ENCODE results near the gene THYN1.

THYN1 gene

GRCh38 chr11:134246100-134246499 is 7.1 kb downstream of the THYN1 start:
- 90% methylated on average over 11 of the region's 11 CpGs for WGBS
- H3K9me3 ChIP-seq (ENCODE audit: insufficient read depth, low read depth, low read length): no peaks in the 10 kb centered on the region

GRCh38 chr11:134245434-134245833 is 7.7 kb downstream of the THYN1 start:
- Histone ChIP-seq H3K9ac (ENCODE audit: low read depth, low read length) (no peak overlapping the region), H3K27me3 (ENCODE audit: insufficient read depth, low read length) (no peaks in the 10 kb centered on the region), H3K4me3 (ENCODE audit: low read length) (no peak overlapping the region), H3K27ac (ENCODE audit: low read depth, low read length) (no peak overlapping the region), H3K4me1 (ENCODE audit: insufficient read depth, low read length) (no peaks in the 10 kb centered on the region), H3K36me3 (ENCODE audit: insufficient read depth, low read length) (peaks cover 55% of the 10 kb centered on the region), H3K9me3 (ENCODE audit: insufficient read depth, low read depth, low read length) (no peaks in the 10 kb centered on the region)
- 93% methylated on average over 14 of the region's 14 CpGs for WGBS

More at GRCh38 chr11:134246100-134246499, 7.1 kb downstream of the THYN1 start:
- no peak overlapping the region for H3K4me3 ChIP-seq (ENCODE audit: low read length)
- H3K27me3 ChIP-seq (ENCODE audit: insufficient read depth, low read length): no peaks in the 10 kb centered on the region
- peaks cover 62% of the 10 kb centered on the region for H3K36me3 ChIP-seq (ENCODE audit: insufficient read depth, low read length)
- no peak overlapping the region for H3K27ac ChIP-seq (ENCODE audit: low read depth, low read length)
- no peaks in the 10 kb centered on the region for H3K4me1 ChIP-seq (ENCODE audit: insufficient read depth, low read length)
- no peak overlapping the region for H3K9ac ChIP-seq (ENCODE audit: low read depth, low read length)

GRCh38 chr11:134244593-134244992 is 8.6 kb downstream of the THYN1 start:
- no peaks in the 10 kb centered on the region for H3K9me3 ChIP-seq (ENCODE audit: insufficient read depth, low read depth, low read length)
- WGBS: 76% methylated on average over 7 of the region's 7 CpGs
- H3K27ac ChIP-seq (ENCODE audit: low read depth, low read length): no peak overlapping the region
- H3K27me3 ChIP-seq (ENCODE audit: insufficient read depth, low read length): no peaks in the 10 kb centered on the region
- no peak overlapping the region for H3K4me3 ChIP-seq (ENCODE audit: low read length)
- peaks cover 50% of the 10 kb centered on the region for H3K36me3 ChIP-seq (ENCODE audit: insufficient read depth, low read length)
- no peaks in the 10 kb centered on the region for H3K4me1 ChIP-seq (ENCODE audit: insufficient read depth, low read length)
- H3K9ac ChIP-seq (ENCODE audit: low read depth, low read length): no peak overlapping the region

GRCh38 chr11:134243913-134244312 is 9.2 kb downstream of the THYN1 start:
- Histone ChIP-seq H3K9ac (ENCODE audit: low read depth, low read length) (no peak overlapping the region), H3K4me3 (ENCODE audit: low read length) (no peak overlapping the region), H3K9me3 (ENCODE audit: insufficient read depth, low read depth, low read length) (no peaks in the 10 kb centered on the region), H3K36me3 (ENCODE audit: insufficient read depth, low read length) (peaks cover 43% of the 10 kb centered on the region), H3K27ac (ENCODE audit: low read depth, low read length) (no peak overlapping the region), H3K27me3 (ENCODE audit: insufficient read depth, low read length) (no peaks in the 10 kb centered on the region), H3K4me1 (ENCODE audit: insufficient read depth, low read length) (no peaks in the 10 kb centered on the region)
- whole genome bisulfite sequencing: 92% methylated on average over 4 of the region's 4 CpGs

- Histone ChIP-seq H3K27me3 (ENCODE audit: insufficient read depth, low read length) (no peaks in the 10 kb centered on the region), H3K4me3 (ENCODE audit: low read length) (no peak overlapping the region), H3K27ac (ENCODE audit: low read depth, low read length) (no peak overlapping the region), H3K4me1 (ENCODE audit: insufficient read depth, low read length) (no peaks in the 10 kb centered on the region), H3K9ac (ENCODE audit: low read depth, low read length) (no peak overlapping the region), H3K9me3 (ENCODE audit: insufficient read depth, low read depth, low read length) (no peaks in the 10 kb centered on the region), H3K36me3 (ENCODE audit: insufficient read depth, low read length) (peaks cover 28% of the 10 kb centered on the region)
- WGBS: 94% methylated on average over 8 of the region's 9 CpGs
These were observed 10.8 kb downstream of the THYN1 start for GRCh38 chr11:134242376-134242775.

- WGBS: 75% methylated on average over 6 of the region's 6 CpGs
- no peaks in the 10 kb centered on the region for H3K27me3 ChIP-seq (ENCODE audit: insufficient read depth, low read length)
- no peaks in the 10 kb centered on the region for H3K9me3 ChIP-seq (ENCODE audit: insufficient read depth, low read depth, low read length)
- H3K27ac ChIP-seq (ENCODE audit: low read depth, low read length): no peak overlapping the region
- H3K9ac ChIP-seq (ENCODE audit: low read depth, low read length): no peak overlapping the region
- no peak overlapping the region for H3K4me3 ChIP-seq (ENCODE audit: low read length)
- peaks cover 29% of the 10 kb centered on the region for H3K36me3 ChIP-seq (ENCODE audit: insufficient read depth, low read length)
- H3K4me1 ChIP-seq (ENCODE audit: insufficient read depth, low read length): no peaks in the 10 kb centered on the region
These were observed 12.6 kb downstream of the THYN1 start for GRCh38 chr11:134240592-134240991.

- H3K9ac ChIP-seq (ENCODE audit: low read depth, low read length): no peak overlapping the region
- 95% methylated on average over 5 of the region's 5 CpGs for WGBS
- H3K27ac ChIP-seq (ENCODE audit: low read depth, low read length): no peak overlapping the region
- no peak overlapping the region for H3K4me3 ChIP-seq (ENCODE audit: low read length)
- H3K9me3 ChIP-seq (ENCODE audit: insufficient read depth, low read depth, low read length): no peaks in the 10 kb centered on the region
- H3K4me1 ChIP-seq (ENCODE audit: insufficient read depth, low read length): no peaks in the 10 kb centered on the region
- H3K36me3 ChIP-seq (ENCODE audit: insufficient read depth, low read length): peaks cover 23% of the 10 kb centered on the region
- H3K27me3 ChIP-seq (ENCODE audit: insufficient read depth, low read length): no peaks in the 10 kb centered on the region
These were observed 14.2 kb downstream of the THYN1 start for GRCh38 chr11:134238956-134239355.

GRCh38 chr11:134237557-134237922 is 15.6 kb downstream of the THYN1 start:
- Histone ChIP-seq H3K4me3 (ENCODE audit: low read length) (no peak overlapping the region), H3K9ac (ENCODE audit: low read depth, low read length) (no peak overlapping the region), H3K4me1 (ENCODE audit: insufficient read depth, low read length) (no peaks in the 10 kb centered on the region), H3K36me3 (ENCODE audit: insufficient read depth, low read length) (peaks cover 12% of the 10 kb centered on the region; the same call in 1 of the 2 replicates), H3K27ac (ENCODE audit: low read depth, low read length) (no peak overlapping the region), H3K27me3 (ENCODE audit: insufficient read depth, low read length) (no peaks in the 10 kb centered on the region), H3K9me3 (ENCODE audit: insufficient read depth, low read depth, low read length) (no peaks in the 10 kb centered on the region)
- WGBS: 90% methylated on average over 11 of the region's 11 CpGs

GRCh38 chr11:134236834-134237556 is 16.2 kb downstream of the THYN1 start:
- H3K9me3 ChIP-seq (ENCODE audit: insufficient read depth, low read depth, low read length): no peaks in the 10 kb centered on the region
- no peaks in the 10 kb centered on the region for H3K4me1 ChIP-seq (ENCODE audit: insufficient read depth, low read length)
- no peak overlapping the region for H3K9ac ChIP-seq (ENCODE audit: low read depth, low read length)
- H3K27me3 ChIP-seq (ENCODE audit: insufficient read depth, low read length): no peaks in the 10 kb centered on the region
- peaks cover 12% of the 10 kb centered on the region; the same call in 1 of the 2 replicates for H3K36me3 ChIP-seq (ENCODE audit: insufficient read depth, low read length)
- WGBS: 94% methylated on average over 7 of the region's 7 CpGs
- H3K27ac ChIP-seq (ENCODE audit: low read depth, low read length): no peak overlapping the region
- no peak overlapping the region for H3K4me3 ChIP-seq (ENCODE audit: low read length)

GRCh38 chr11:134235399-134235798 is 17.8 kb downstream of the THYN1 start:
- Histone ChIP-seq H3K4me1 (ENCODE audit: insufficient read depth, low read length) (no peaks in the 10 kb centered on the region), H3K4me3 (ENCODE audit: low read length) (no peak overlapping the region)

GRCh38 chr11:134233729-134234179 is 19.4 kb downstream of the THYN1 start:
- Histone ChIP-seq H3K27ac (ENCODE audit: low read depth, low read length) (no peak overlapping the region), H3K27me3 (ENCODE audit: insufficient read depth, low read length) (no peaks in the 10 kb centered on the region), H3K9me3 (ENCODE audit: insufficient read depth, low read depth, low read length) (no peaks in the 10 kb centered on the region), H3K4me1 (ENCODE audit: insufficient read depth, low read length) (no peaks in the 10 kb centered on the region), H3K9ac (ENCODE audit: low read depth, low read length) (no peak overlapping the region), H3K36me3 (ENCODE audit: insufficient read depth, low read length) (peaks cover 9% of the 10 kb centered on the region; the same call in 1 of the 2 replicates), H3K4me3 (ENCODE audit: low read length) (no peak overlapping the region)
- WGBS: 91% methylated on average over 3 of the region's 4 CpGs

More at GRCh38 chr11:134235399-134235798, 17.8 kb downstream of the THYN1 start:
- no peaks in the 10 kb centered on the region for H3K27me3 ChIP-seq (ENCODE audit: insufficient read depth, low read length)
- H3K27ac ChIP-seq (ENCODE audit: low read depth, low read length): no peak overlapping the region
- no peaks in the 10 kb centered on the region for H3K9me3 ChIP-seq (ENCODE audit: insufficient read depth, low read depth, low read length)
- no peak overlapping the region for H3K9ac ChIP-seq (ENCODE audit: low read depth, low read length)
- 88% methylated on average over 3 of the region's 3 CpGs for WGBS
- H3K36me3 ChIP-seq (ENCODE audit: insufficient read depth, low read length): peaks cover 12% of the 10 kb centered on the region; the same call in 1 of the 2 replicates

All from HUES64 (cell line).